Ramos (cell line): ENCODE results near the gene MBP.

ENCODE experiments used
- in situ Hi-C: fragments of 300-500 bp; cut with MboI; formaldehyde crosslinking; loops from one replicate; pipeline ENCODE4 v1.14.3; 2022; ENCODE audit warnings: low sequenced_read_pairs; ENCODE audit not compliant: unreplicated experiment

Gene MBP

DNA sequence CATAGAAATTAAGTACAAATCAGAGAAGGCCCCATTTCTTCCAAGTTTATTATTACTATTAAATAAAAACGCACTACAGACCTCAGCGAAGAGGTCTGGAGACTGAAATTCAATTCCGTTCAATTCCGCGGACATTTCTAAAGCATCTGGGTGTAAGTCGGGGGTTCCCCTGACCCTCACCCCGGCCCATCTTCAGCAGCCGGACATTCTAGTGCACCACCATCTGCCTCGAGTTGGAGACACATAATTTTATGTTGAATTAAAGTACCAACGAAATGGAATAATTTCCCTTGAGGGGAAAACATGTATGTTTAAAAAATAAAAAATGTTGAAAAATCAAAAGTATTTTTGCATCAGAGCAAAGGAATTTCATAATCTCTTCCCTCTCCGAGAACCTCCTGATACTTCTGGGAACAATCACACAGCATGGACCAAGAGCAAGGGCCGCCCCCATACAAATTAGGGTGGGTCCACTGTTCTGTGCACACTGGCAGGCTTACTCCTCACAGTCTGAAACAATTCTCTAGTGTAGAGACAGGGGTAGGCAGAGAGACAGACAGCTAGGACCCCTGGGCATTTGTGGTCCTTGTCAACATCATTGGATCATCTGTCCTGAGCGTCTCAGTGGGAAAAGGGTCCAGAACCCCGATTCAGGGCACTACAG lies 29.3 kb downstream of the MBP start:
- in situ Hi-C loops: no loop called here

GRCh38 chr18:77102259-77103040 lies 30.1 kb downstream of the MBP start:
- in situ Hi-C loops: no loop called here

DNA sequence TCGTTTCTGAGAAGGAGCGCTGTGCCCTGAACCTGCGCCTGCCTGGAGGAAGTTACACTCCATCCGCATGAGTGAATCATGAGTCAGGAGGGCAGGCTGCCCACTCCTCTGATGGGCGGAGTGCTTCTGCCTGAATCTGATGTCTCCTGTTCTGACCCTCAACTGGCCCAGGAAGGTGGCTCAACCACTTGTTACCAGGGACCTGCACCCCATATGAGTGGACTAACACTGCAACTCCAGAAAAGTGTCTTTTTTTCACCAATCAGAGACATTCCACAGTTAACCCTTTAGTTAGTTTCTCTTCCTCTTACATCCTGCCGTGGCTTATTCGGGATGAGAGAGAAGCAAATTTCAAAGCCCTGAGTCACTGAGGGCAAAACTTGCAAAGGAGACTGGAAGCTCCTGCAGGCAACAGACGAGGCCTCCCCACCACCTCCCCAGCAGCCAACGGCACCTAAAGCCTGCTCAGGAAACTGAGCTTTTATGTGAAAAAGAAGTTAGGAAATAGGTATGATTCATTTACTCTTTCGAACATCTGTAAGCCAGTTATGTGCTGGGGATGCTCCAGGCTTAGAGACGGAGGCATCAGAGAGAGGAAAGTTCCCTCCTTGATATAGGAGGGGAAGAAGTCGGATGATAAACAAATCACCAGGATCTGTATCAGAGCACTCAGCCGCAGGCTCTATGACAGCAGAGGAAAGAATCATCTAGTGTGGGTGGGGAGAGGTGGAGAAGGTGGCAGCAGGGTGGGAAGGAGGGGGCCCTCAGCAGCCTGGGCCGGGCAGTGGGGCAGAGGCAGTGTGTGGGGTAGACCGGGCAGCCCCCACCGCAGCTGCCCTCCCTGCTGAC lies 30.9 kb downstream of the MBP start:
- in situ Hi-C loops: no loop called here

- in situ Hi-C loops: no loop called here
Observed at GRCh38 chr18:77100751-77101355, 31.7 kb downstream of the MBP start.

DNA sequence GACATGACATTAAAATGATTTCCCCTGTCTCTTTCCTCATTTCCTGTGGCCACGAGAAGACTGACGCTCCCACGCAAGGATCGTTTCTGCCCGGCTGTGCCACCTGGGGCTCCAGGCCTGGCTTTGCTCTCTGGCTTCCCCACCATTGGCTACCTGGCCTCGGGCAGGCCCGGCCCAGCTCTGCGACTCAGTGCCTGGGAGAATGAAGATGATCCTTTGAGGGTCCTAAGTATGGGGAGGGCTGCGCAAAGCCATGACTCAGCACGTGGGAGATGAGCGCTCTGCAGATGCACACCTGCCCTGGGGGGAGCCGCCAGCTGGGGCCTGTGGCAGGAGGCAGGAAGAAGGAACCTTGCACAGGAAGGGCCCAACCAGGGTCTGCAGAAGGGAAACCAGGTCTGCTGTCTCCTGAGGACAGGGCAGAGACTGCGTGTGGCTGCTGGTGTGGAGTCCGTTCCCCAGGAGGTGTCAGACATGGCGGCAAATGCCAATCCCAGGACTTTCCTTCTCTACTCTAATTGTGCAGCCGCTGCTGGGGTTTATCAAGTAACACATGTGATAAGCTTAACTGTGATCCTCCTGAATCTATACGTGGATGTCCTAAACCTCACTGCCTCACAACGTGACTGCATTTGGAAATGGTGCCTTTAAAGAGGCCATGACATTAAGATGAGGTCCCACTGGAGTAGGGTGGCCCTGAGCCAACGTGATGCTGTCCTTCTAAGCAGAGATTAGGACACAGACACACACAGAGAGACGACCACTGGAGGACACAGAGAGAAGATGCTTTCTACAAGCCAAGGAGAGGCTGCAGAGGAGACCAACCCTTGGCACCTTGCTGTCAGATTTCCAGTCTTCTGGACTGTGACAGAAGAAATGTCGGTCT lies 32.9 kb downstream of the MBP start:
- in situ Hi-C loops: no loop called here

DNA sequence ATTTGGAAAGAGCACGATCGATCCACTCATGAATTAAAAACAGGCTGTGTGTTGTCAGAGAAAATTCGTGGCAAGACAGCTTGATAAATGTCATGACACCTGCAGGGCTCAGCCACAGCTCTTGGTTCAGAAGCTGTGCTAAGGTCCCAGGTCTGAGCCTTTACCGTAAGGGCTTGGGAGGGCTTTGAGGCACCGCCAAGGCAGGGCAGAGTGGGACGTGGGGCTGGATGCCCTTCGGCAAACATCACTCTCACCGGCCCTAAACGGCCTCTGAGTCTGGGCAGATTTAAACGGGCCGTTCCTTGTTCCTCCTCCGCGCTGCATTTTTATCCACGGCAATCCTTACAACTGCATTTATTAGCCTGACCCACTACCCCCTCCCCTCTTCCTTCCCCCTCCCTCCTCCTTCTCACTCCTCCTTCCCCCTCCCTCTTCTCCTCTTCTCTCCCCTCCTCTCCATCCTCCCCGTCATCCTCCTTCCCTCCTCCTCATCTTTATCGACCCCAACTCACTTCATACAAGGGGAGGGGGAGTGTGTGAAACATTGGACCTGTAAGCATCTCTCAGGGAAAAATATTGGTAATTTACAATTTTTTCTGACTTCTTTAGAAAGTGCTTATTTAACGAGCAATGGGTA lies 33.9 kb downstream of the MBP start:
- in situ Hi-C loops: no loop called here

GRCh38 chr18:77098029-77098428 lies 34.6 kb downstream of the MBP start:
- in situ Hi-C loops: no loop called here

- in situ Hi-C loops: no loop called here
Observed at GRCh38 chr18:77096936-77097886, 35.4 kb downstream of the MBP start.

GRCh38 chr18:77095391-77096371 lies 36.9 kb downstream of the MBP start:
- in situ Hi-C loops: no loop called here

DNA sequence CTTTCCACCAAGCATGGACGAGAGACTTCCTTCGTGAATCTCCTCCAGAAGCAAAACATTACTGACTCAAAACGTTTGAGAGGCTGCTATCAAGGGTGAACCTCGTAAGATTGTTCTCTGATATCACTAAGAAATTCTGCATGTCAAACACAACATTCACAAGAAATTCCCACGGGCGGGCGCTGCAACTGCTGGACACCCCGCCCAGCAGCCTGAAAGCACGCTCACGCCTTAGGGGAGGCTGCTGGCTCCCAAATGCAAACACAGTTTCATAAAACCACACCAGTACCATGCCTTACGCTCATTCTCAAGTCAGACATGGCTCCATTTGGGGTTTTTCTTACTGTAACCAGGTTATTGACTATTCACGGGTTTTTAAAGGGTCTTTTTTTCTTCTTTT lies 39.0 kb downstream of the MBP start:
- in situ Hi-C loops: no loop called here

DNA sequence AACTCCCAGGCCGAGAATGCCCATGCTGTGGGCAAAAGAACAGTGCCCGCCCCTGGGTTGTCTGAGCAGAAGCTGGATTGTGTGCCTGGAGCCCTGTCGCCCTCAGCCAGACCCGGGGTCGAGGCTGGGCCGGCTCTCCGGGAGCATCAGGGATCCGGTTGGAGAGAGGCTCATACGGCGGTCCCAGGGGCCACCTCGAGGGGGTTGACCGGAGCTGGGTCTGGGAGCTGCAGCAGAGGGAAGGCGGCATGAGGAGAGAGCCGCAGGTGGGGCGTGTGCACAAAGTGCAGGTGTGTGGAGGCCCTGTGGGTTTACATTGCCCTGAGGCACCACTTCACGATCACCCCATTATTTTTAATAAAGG lies 39.5 kb downstream of the MBP start:
- in situ Hi-C loops: no loop called here

DNA sequence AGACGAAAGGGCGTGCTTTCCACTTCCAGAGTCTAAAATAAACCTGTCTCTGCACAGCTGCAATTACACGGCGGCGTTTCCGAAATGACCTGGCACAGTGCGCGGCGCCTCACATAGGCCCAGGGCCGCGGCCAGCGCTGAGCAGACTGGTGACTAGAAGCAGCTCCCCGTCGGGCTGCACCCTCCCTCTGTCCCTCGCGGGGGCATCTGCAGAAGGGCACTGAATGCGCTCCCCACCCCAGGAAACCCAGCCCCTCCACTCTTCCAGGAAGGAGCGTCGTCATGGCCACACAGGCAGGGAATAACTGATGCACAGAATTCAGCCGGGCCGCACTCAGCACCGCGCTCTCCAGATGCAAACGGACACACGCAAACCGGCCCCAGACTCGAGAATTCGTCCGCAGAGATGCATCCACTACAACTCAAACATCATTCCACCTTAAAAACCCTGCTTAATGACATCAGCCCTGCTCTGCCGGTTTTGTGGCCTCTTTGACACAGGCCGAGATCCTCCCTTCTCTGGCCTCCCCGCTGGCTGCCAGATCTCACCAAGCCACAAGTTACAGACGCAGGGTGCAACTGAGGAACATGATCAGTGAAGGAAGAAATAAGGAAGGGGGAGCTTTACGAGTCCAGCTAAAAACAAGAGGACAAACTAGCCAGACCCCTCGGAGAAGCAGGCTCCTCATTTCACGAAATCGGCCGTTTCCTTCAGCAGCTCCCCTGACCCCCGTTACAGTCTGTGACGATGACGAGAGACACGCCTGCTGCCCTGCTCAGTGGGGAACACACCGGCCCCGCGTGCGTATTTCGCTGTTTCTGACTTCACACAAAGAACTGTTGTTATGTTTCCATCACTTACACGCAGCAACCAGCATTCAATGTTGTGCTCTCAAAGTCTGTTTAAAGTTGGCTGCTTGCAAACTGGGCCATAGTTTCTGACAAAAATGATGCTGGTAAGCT lies 40.2 kb downstream of the MBP start:
- in situ Hi-C loops: no loop called here

DNA sequence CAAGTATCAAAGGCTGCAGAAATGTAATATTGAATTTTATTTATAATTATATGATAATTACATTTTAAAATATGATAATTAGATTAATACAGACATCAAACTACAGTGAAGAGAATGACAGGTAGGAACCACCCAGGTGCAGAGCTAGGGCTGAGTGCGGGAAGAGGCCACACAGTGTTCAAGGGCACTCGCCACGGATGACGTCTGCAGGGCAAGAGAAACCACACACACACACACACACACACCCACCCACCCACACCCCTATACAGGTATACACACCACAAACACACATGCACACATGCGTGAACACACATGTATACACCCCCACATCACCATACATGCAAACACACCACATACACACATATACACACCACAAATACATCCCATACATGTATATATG lies 41.2 kb downstream of the MBP start:
- in situ Hi-C loops: no loop called here

DNA sequence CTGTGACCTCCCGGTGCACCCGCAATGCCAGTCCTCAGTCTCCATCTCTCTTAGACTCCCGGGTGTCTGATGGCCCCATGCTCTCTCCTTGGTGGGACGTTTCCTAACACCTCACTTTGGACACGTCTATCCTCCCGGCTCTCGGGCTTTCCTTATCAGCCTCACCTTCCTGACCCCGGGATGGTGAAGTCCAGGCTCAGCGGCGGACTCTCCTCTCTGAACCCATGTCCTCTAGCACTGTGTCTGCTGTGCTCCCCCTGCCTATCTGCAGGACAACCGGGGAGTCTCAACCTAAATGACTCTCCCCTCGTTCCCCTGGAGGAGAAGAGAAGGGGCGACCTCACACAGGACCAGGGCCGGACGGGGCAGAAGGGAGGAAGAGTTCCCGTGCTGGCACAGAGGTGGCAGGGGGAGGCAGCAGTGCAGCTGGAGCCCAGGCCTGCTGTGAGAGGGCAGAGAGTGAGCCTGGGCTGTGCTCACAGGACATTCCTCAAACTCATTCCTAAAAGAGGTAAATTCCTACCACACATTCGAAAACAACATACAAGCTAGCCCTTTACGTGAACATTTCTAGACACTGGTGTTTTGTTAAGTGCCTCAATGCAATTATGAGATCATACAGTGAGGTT lies 41.9 kb downstream of the MBP start:
- in situ Hi-C loops: no loop called here

- in situ Hi-C loops: no loop called here
Observed at GRCh38 chr18:77089723-77090285, 42.8 kb downstream of the MBP start.
